Neural cell (in vitro differentiated cells): ENCODE data around the gene CLEC10A. TPM values are rescaled to one million over a fixed set of nuclear protein-coding genes. Genes with fewer than 3 reads are reported as not detected.

Experiments used
- H2AFZ ChIP-seq: fragments of 200-600, 300-800 bp; sonication (generic), shearing (Covaris generic); 2 replicates; pipeline ENCODE4 v1.6.0; 2014; ENCODE audit warnings: low read depth, mild to moderate bottlenecking, antibody characterized with exemption, low read length, moderate library complexity
- H3F3A ChIP-seq: fragments of 200-600 bp; shearing (Covaris generic); 2 replicates; pipeline ENCODE4 v1.6.1; 2016; ENCODE audit warnings: mild to moderate bottlenecking, moderate library complexity, mixed read lengths, antibody characterized with exemption, low read length; ENCODE audit not compliant: insufficient read depth, poor library complexity, severe bottlenecking
- H3K27ac ChIP-seq: fragments of 200-600, 300-800 bp; sonication (generic), shearing (Covaris generic); 2 replicates; pipeline ENCODE4 v1.5.1; 2014; ENCODE audit warnings: mild to moderate bottlenecking, low read length, moderate library complexity
- H3K27me3 ChIP-seq: fragments of 300-800, 200-600 bp; sonication (generic), shearing (Covaris generic); 2 replicates; pipeline ENCODE4 v1.6.0; 2014; ENCODE audit warnings: mild to moderate bottlenecking, low read depth, low read length, moderate library complexity; ENCODE audit not compliant: insufficient read depth
- H3K36me3 ChIP-seq: fragments of 300-800, 200-600 bp; sonication (generic), shearing (Covaris generic); 2 replicates; pipeline ENCODE4 v1.5.1; 2014; ENCODE audit warnings: mild to moderate bottlenecking, antibody characterized with exemption, low read length, moderate library complexity; ENCODE audit not compliant: insufficient read depth
- H3K4me2 ChIP-seq: fragments of 300-800, 200-600 bp; sonication (generic), shearing (Covaris generic); 2 replicates; pipeline ENCODE4 v1.6.0; 2014; ENCODE audit warnings: mild to moderate bottlenecking, low read length
- H3K4me3 ChIP-seq: fragments of 300-800, 200-600 bp; sonication (generic), shearing (Covaris generic); 2 replicates; pipeline ENCODE4 v1.5.1; 2014; ENCODE audit warnings: mild to moderate bottlenecking, low read length, moderate library complexity
- H3K79me2 ChIP-seq: fragments of 200-600 bp; shearing (Covaris generic); replicated peaks from 2 replicates; pipeline ENCODE4 v1.6.0; 2014; ENCODE audit warnings: mild to moderate bottlenecking, low read length, moderate library complexity; ENCODE audit not compliant: insufficient read depth
- H3K9ac ChIP-seq: fragments of 300-800, 200-600 bp; sonication (generic), shearing (Covaris generic); 2 replicates; pipeline ENCODE4 v1.6.1; 2016; ENCODE audit warnings: mild to moderate bottlenecking, low read length, mixed read lengths
- H3K9me2 ChIP-seq: fragments of 200-600 bp; shearing (Covaris generic); 2 replicates; pipeline ENCODE4 v1.6.1; 2016; ENCODE audit warnings: mild to moderate bottlenecking, low read length, mixed read lengths; ENCODE audit not compliant: insufficient read depth
- H3K9me3 ChIP-seq: fragments of 200-600, 300-800 bp; sonication (generic), shearing (Covaris generic); 2 replicates; pipeline ENCODE4 v1.6.1; 2016; ENCODE audit warnings: mild to moderate bottlenecking, mixed run types, low read length, moderate library complexity, mixed read lengths
- H4K20me1 ChIP-seq: fragments of 200-600 bp; shearing (Covaris generic); 2 replicates; pipeline ENCODE4 v1.6.1; 2016; ENCODE audit warnings: mild to moderate bottlenecking, mixed run types; ENCODE audit not compliant: insufficient read depth
- EP300 ChIP-seq: fragments of 450-650 bp; conservative IDR thresholded peaks from 2 replicates; pipeline ENCODE4 v1.6.1; 2014; ENCODE audit warnings: antibody characterized with exemption, mild to moderate bottlenecking, moderate library complexity; ENCODE audit not compliant: poor library complexity, severe bottlenecking
- EZH2 ChIP-seq: fragments of 200-600, 300-800 bp; shearing (Covaris generic), sonication (generic); IDR thresholded peaks from 2 replicates; pipeline ENCODE4 v1.6.1; 2014; ENCODE audit warnings: antibody characterized with exemption, low read length, borderline replicate concordance, mild to moderate bottlenecking; ENCODE audit not compliant: insufficient read depth, poor library complexity, severe bottlenecking
- MXI1 ChIP-seq: fragments of 450-650 bp; conservative IDR thresholded peaks from 2 replicates; pipeline ENCODE4 v1.6.1; 2014; ENCODE audit warnings: antibody characterized with exemption, mild to moderate bottlenecking; ENCODE audit not compliant: poor library complexity, severe bottlenecking
- POLR2AphosphoS5 ChIP-seq: IDR thresholded peaks from 2 replicates; pipeline ENCODE4 v1.6.1; 2012
- RAD21 ChIP-seq: fragments of 450-650 bp; conservative IDR thresholded peaks from 2 replicates; pipeline ENCODE4 v1.6.1; 2014; ENCODE audit warnings: antibody characterized with exemption, mild to moderate bottlenecking, moderate library complexity
- SMC3 ChIP-seq: fragments of 450-650 bp; conservative IDR thresholded peaks from 2 replicates; pipeline ENCODE4 v1.6.1; 2014; ENCODE audit warnings: antibody characterized with exemption, mild to moderate bottlenecking, moderate library complexity; ENCODE audit not compliant: poor library complexity
- TAF1 ChIP-seq: IDR thresholded peaks from 2 replicates; pipeline ENCODE4 v1.6.1; 2012; ENCODE audit warnings: low read depth
- polyA plus RNA-seq: library from polyadenylated mRNA; depleted of rRNA; stranded (reverse); fragments of >200 nt; gene quantifications from 2 replicates; pipeline ENCODE4 v1.2.3, GENCODE V29; 2014
- TF ChIP-seq, protein P1 (sequence below): IDR thresholded peaks from 2 replicates; pipeline ENCODE4 v1.6.1; 2012; ENCODE audit warnings: borderline replicate concordance
- TF ChIP-seq, protein P2 (sequence below): fragments of 450-650 bp; IDR thresholded peaks from 2 replicates; pipeline ENCODE4 v1.5.1; 2014; ENCODE audit warnings: antibody characterized with exemption, mild to moderate bottlenecking, moderate library complexity; ENCODE audit not compliant: poor library complexity, severe bottlenecking

The CLEC10A gene
- polyA plus RNA-seq, 1 donor from 2014 or later: not detected

DNA sequence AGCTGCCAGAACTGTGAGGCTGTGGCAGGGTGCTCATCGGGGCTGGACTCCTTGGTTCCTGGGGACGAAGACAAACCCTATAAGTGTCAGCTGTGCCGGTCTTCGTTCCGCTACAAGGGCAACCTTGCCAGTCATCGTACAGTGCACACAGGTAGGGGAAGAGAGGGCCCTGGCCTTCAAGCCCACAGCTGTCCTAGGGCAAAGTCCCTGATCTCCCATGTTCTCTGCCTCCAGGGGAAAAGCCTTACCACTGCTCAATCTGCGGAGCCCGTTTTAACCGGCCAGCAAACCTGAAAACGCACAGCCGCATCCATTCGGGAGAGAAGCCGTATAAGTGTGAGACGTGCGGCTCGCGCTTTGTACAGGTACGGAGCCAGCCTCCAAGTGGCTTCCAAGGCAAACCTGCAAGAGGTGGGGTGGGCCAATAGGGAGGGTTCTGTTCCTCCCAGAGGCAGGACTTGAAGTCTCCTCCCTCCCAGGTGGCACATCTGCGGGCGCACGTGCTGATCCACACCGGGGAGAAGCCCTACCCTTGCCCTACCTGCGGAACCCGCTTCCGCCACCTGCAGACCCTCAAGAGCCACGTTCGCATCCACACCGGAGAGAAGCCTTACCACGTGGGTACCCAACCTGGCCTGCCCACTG lies 53.5 kb downstream of the CLEC10A start:
- H3K36me3 ChIP-seq: no peaks in the 10 kb centered on the region
- no peaks in the 10 kb centered on the region for H4K20me1 ChIP-seq
- no peak for TF ChIP-seq RAD21
- no peak for TF ChIP-seq POLR2AphosphoS5
- TF ChIP-seq, protein P1, sequence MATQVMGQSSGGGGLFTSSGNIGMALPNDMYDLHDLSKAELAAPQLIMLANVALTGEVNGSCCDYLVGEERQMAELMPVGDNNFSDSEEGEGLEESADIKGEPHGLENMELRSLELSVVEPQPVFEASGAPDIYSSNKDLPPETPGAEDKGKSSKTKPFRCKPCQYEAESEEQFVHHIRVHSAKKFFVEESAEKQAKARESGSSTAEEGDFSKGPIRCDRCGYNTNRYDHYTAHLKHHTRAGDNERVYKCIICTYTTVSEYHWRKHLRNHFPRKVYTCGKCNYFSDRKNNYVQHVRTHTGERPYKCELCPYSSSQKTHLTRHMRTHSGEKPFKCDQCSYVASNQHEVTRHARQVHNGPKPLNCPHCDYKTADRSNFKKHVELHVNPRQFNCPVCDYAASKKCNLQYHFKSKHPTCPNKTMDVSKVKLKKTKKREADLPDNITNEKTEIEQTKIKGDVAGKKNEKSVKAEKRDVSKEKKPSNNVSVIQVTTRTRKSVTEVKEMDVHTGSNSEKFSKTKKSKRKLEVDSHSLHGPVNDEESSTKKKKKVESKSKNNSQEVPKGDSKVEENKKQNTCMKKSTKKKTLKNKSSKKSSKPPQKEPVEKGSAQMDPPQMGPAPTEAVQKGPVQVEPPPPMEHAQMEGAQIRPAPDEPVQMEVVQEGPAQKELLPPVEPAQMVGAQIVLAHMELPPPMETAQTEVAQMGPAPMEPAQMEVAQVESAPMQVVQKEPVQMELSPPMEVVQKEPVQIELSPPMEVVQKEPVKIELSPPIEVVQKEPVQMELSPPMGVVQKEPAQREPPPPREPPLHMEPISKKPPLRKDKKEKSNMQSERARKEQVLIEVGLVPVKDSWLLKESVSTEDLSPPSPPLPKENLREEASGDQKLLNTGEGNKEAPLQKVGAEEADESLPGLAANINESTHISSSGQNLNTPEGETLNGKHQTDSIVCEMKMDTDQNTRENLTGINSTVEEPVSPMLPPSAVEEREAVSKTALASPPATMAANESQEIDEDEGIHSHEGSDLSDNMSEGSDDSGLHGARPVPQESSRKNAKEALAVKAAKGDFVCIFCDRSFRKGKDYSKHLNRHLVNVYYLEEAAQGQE: no peak
- no peak for TF ChIP-seq SMC3
- TF ChIP-seq TAF1: no peak
- no peak for TF ChIP-seq EP300
- TF ChIP-seq, protein P2, sequence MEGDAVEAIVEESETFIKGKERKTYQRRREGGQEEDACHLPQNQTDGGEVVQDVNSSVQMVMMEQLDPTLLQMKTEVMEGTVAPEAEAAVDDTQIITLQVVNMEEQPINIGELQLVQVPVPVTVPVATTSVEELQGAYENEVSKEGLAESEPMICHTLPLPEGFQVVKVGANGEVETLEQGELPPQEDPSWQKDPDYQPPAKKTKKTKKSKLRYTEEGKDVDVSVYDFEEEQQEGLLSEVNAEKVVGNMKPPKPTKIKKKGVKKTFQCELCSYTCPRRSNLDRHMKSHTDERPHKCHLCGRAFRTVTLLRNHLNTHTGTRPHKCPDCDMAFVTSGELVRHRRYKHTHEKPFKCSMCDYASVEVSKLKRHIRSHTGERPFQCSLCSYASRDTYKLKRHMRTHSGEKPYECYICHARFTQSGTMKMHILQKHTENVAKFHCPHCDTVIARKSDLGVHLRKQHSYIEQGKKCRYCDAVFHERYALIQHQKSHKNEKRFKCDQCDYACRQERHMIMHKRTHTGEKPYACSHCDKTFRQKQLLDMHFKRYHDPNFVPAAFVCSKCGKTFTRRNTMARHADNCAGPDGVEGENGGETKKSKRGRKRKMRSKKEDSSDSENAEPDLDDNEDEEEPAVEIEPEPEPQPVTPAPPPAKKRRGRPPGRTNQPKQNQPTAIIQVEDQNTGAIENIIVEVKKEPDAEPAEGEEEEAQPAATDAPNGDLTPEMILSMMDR: no peak
- no peak for TF ChIP-seq MXI1
- no peak for TF ChIP-seq EZH2
- H3K79me2 ChIP-seq: no peaks in the 10 kb centered on the region
- no peak overlapping the region for H3K27ac ChIP-seq
- no peak overlapping the region for H3K4me2 ChIP-seq
- no peak overlapping the region for H3K9ac ChIP-seq
- peaks cover 30% of the 10 kb centered on the region for H3K27me3 ChIP-seq
- H3K4me3 ChIP-seq: no peak overlapping the region
- no peak overlapping the region for H2AFZ ChIP-seq
- no peaks in the 10 kb centered on the region for H3F3A ChIP-seq
- H3K9me3 ChIP-seq: no peaks in the 10 kb centered on the region
- H3K9me2 ChIP-seq: no peaks in the 10 kb centered on the region

DNA sequence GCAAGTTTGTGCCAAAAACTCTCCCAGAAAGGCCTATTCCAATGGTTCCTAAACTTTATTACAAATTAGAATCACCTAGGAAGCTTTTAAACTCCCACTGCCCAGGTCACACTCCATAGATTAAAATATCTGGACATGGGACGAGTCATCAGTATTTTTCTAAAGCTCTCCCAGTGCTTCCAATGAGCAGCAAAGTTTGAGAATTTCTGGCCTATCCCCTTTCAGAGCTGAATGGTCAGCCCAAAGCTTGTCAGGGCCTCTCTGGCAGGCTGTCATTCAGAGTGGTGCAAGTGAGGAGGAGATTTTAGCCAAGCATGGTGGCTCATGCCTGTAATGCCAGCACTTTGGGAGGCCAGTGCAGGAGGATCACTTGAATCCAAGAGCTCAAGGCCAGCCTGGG lies 54.8 kb downstream of the CLEC10A start:
- TF ChIP-seq RAD21: no peak
- TF ChIP-seq EZH2: no peak
- TF ChIP-seq, protein P1: no peak
- TF ChIP-seq EP300: no peak
- no peak for TF ChIP-seq MXI1
- TF ChIP-seq, protein P2: no peak
- TF ChIP-seq SMC3: no peak
- TF ChIP-seq TAF1: no peak
- no peak for TF ChIP-seq POLR2AphosphoS5
- Histone ChIP-seq H4K20me1 (no peaks in the 10 kb centered on the region), H3K4me2 (no peak overlapping the region), H3K4me3 (no peak overlapping the region), H3K36me3 (no peaks in the 10 kb centered on the region), H3K9me3 (no peaks in the 10 kb centered on the region), H3K27ac (no peak overlapping the region), H2AFZ (no peak overlapping the region), H3K27me3 (peaks cover 40% of the 10 kb centered on the region), H3K79me2 (no peaks in the 10 kb centered on the region), H3K9me2 (no peaks in the 10 kb centered on the region), H3F3A (no peaks in the 10 kb centered on the region), H3K9ac (no peak overlapping the region)
